Kidney epithelial cell (primary cell): ENCODE measurements around the gene AXIN1. TPM values are rescaled to one million over a fixed set of nuclear protein-coding genes. Genes with fewer than 3 reads are reported as not detected.

ENCODE experiments used
- DNase-seq: peaks from one replicate; pipeline ENCODE4 v3.0.0-alpha.2; 2010; ENCODE audit warnings: low read depth
- H3K27me3 ChIP-seq: 2 replicates; pipeline ENCODE4 v1.6.0; 2011; ENCODE audit warnings: low read length; ENCODE audit not compliant: control insufficient read depth, insufficient read depth
- H3K36me3 ChIP-seq: 2 replicates; pipeline ENCODE4 v1.5.1; 2011; ENCODE audit warnings: low read length; ENCODE audit not compliant: control insufficient read depth, insufficient read depth
- H3K4me3 ChIP-seq: 2 replicates; pipeline ENCODE4 v1.5.1; 2011; ENCODE audit warnings: low read depth, mild to moderate bottlenecking, control low read depth, low read length
- CTCF ChIP-seq: IDR thresholded peaks from 2 replicates; pipeline ENCODE4 v1.5.1; 2011; ENCODE audit warnings: mild to moderate bottlenecking, moderate library complexity, low read length, control low read depth, inconsistent platforms; ENCODE audit not compliant: insufficient read depth, poor library complexity, severe bottlenecking
- total RNA-seq: library from RNA; depleted of rRNA; stranded (reverse); fragments of >200 nt; gene quantifications from 2 replicates; pipeline ENCODE4 v1.2.3, GENCODE V29; 2015

AXIN1 gene
- total RNA-seq, 1 donor from 2014 or later = 43.0 TPM

- no peak for TF ChIP-seq CTCF
- H3K27me3 ChIP-seq = no peaks in the 10 kb centered on the region
- H3K4me3 ChIP-seq = no peak overlapping the region
- no peaks in the 10 kb centered on the region for H3K36me3 ChIP-seq
- DNase-seq = no peak
Observed at GRCh38 chr16:325375-326145, 27.0 kb downstream of the AXIN1 start.

GRCh38 chr16:324451-325334 lies 27.8 kb downstream of the AXIN1 start:
- H3K36me3 ChIP-seq = no peaks in the 10 kb centered on the region
- DNase-seq = no peak
- TF ChIP-seq CTCF = no peak
- H3K27me3 ChIP-seq = no peaks in the 10 kb centered on the region
- no peak overlapping the region for H3K4me3 ChIP-seq

GRCh38 chr16:324201-324450 lies 28.4 kb downstream of the AXIN1 start:
- H3K36me3 ChIP-seq = no peaks in the 10 kb centered on the region
- TF ChIP-seq CTCF = no peak
- H3K27me3 ChIP-seq = no peaks in the 10 kb centered on the region
- H3K4me3 ChIP-seq = no peak overlapping the region
- DNase-seq = no peak

GRCh38 chr16:322476-323143 lies 29.9 kb downstream of the AXIN1 start:
- no peak for TF ChIP-seq CTCF
- Histone ChIP-seq H3K36me3 (no peaks in the 10 kb centered on the region), H3K4me3 (no peak overlapping the region), H3K27me3 (no peaks in the 10 kb centered on the region)
- no peak for DNase-seq

- H3K36me3 ChIP-seq = no peaks in the 10 kb centered on the region
- no peaks in the 10 kb centered on the region for H3K27me3 ChIP-seq
- no peak overlapping the region for H3K4me3 ChIP-seq
- no peak for DNase-seq
- TF ChIP-seq CTCF = no peak
Observed at GRCh38 chr16:321532-321931, 31.0 kb downstream of the AXIN1 start.
